Upper lobe of left lung (tissue), 6 donors: Measurements from ENCODE around the gene TPT1. TPM values are rescaled to one million over a fixed set of nuclear protein-coding genes. Genes with fewer than 3 reads are reported as not detected.

Experiments
- ATAC-seq, 2 donors: fragments of 200-7000 bp; cut with Tn5 transposase; one replicate each; pipeline ENCODE4 v1.9.1; 2022; ENCODE audit warnings: mild to moderate bottlenecking in 2 of 2, moderate library complexity in 2 of 2; ENCODE audit not compliant: low FRiP score in 2 of 2
- DNase-seq, 2 donors: peaks; one replicate each; pipeline ENCODE4 v3.0.0-alpha.2; 2019 to 2020
- H3K27ac ChIP-seq, 4 donors: fragments of 200-600 bp; sonication (generic); one replicate each; pipeline ENCODE4 v1.5.1; 2016 to 2019
- H3K27me3 ChIP-seq, 4 donors: fragments of 200-600 bp; sonication (generic); one replicate each; pipeline ENCODE4 v1.5.1; 2017 to 2019
- H3K36me3 ChIP-seq, 4 donors: fragments of 200-600 bp; sonication (generic); one replicate each; pipeline ENCODE4 v1.5.1; 2016 to 2019
- H3K4me1 ChIP-seq, 4 donors: fragments of 200-600 bp; sonication (generic); one replicate each; pipeline ENCODE4 v1.5.1; 2018 to 2019
- H3K4me3 ChIP-seq, 4 donors: fragments of 200-600 bp; sonication (generic); one replicate each; pipeline ENCODE4 v1.5.1; 2017 to 2019; ENCODE audit warnings: mild to moderate bottlenecking in 2 of 4, moderate library complexity in 1 of 4
- H3K9me3 ChIP-seq, 4 donors: fragments of 200-600 bp; sonication (generic); one replicate each; pipeline ENCODE4 v1.5.1; 2018 to 2019
- EP300 ChIP-seq, 4 donors: sonication (generic); formaldehyde crosslinking; IDR thresholded peaks; one replicate each; pipeline ENCODE4 v1.5.1; 2017; ENCODE audit warnings: antibody characterized with exemption in 4 of 4, control low read depth in 2 of 4
- POLR2A ChIP-seq, 4 donors: fragments of 450-650 bp; IDR thresholded peaks; one replicate each; pipeline ENCODE4 v1.5.1; 2016 to 2017; ENCODE audit warnings: antibody characterized with exemption in 4 of 4, mild to moderate bottlenecking in 2 of 4
- POLR2AphosphoS5 ChIP-seq, 2 donors: sonication (generic); formaldehyde crosslinking; IDR thresholded peaks; one replicate each; pipeline ENCODE4 v1.5.1; 2017; ENCODE audit warnings: antibody characterized with exemption in 2 of 2
- WGBS, 2 donors: methylation state at CpG; one replicate each; pipeline ENCODE4 v1.1.5; 2017 to 2018; 5-methylcytosine and 5-hydroxymethylcytosine counted together
- total RNA-seq, 6 donors: library from RNA; depleted of rRNA in 4 of 6; stranded (reverse); fragments of >200 nt in 4 of 6; gene quantifications; one replicate each; pipeline versions ENCODE4 v1.1.0 to v1.2.1, GENCODE V29; 2016 to 2021
- TF ChIP-seq, protein P1 (sequence below), 6 experiments: fragments of 450-650 bp in 4 of 6; fragments of 200-600 bp in 2 of 6; sonication (generic) in 2 of 6; IDR thresholded peaks; one replicate each; pipeline ENCODE4 v1.5.1; 2016 to 2019; ENCODE audit warnings: antibody characterized with exemption in 6 of 6
- donor health status: DM: no; HTN: no; CAD: no; lungs with moderate emphysema.
- donor health status: DM: no; HTN: yes; CAD: no; lungs with severe emphysema.

Gene TPT1
- total RNA-seq, 6 donors from 2014 or later = 1,931 to 4,546 (median 2,844) TPM

DNA sequence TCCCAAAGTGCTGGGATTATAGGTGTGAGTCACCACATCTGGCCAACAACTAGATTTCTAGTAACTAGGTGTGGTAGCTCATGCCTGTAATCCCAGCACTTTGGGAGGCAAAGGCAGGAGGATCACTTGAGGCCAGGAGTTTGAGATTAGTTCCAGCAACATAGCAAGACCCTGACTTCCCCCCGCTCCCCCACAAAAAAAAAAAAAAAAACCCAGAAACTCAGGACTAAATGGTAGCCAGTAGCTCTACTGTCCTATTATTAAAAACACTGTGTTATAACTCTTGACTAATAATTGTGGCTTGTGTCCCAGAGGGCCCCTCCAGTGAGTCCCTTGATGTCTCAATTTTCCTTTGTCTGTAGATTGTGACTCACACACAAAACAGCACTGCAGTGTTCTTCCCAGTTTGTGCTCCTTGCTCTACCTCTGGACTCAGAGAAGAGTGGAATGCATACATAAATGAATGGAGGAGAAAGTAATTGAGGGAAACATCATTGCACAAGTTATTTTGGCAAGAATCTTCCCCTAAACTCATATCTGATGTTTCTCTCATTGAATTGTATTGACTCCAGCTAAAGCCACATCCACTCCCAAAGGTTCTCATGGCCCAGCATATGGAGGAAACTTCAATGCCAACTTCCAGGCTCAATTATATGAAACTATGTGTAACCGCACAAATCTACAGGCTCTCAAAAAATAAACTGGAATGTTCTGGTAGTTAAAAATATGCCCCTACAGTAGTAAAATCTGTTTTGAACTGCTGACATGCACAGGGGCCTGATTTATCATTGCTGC is 8.8 kb downstream of the TPT1 start:
- peaks cover 73 to 93% (median 79%) of the 10 kb centered on the region in 4 donors for H3K4me1 ChIP-seq
- H3K36me3 ChIP-seq = peaks cover 13 to 39% (median 22%) of the 10 kb centered on the region in 4 donors
- peak overlapping the region; percentile 20 to 45 (median 21) for H3K27ac ChIP-seq
- no peaks in the 10 kb centered on the region for H3K27me3 ChIP-seq
- 83 to 91% methylated on average over 2 of the region's 2 CpGs for WGBS, 2 donors
- H3K9me3 ChIP-seq = no peaks in the 10 kb centered on the region
- ATAC-seq (peak in 1 of 2 donors; percentile 75), DNase-seq (no peak)
- TF ChIP-seq EP300 (IDR thresholded peaks at IDR 0.05) (no peak), POLR2A (IDR thresholded peaks at IDR 0.05) (no peak), POLR2AphosphoS5 (IDR thresholded peaks at IDR 0.05) (no peak)
- TF ChIP-seq, protein P1, sequence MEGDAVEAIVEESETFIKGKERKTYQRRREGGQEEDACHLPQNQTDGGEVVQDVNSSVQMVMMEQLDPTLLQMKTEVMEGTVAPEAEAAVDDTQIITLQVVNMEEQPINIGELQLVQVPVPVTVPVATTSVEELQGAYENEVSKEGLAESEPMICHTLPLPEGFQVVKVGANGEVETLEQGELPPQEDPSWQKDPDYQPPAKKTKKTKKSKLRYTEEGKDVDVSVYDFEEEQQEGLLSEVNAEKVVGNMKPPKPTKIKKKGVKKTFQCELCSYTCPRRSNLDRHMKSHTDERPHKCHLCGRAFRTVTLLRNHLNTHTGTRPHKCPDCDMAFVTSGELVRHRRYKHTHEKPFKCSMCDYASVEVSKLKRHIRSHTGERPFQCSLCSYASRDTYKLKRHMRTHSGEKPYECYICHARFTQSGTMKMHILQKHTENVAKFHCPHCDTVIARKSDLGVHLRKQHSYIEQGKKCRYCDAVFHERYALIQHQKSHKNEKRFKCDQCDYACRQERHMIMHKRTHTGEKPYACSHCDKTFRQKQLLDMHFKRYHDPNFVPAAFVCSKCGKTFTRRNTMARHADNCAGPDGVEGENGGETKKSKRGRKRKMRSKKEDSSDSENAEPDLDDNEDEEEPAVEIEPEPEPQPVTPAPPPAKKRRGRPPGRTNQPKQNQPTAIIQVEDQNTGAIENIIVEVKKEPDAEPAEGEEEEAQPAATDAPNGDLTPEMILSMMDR (IDR thresholded peaks at IDR 0.05) = no peak
- H3K4me3 ChIP-seq = no peak overlapping the region

DNA sequence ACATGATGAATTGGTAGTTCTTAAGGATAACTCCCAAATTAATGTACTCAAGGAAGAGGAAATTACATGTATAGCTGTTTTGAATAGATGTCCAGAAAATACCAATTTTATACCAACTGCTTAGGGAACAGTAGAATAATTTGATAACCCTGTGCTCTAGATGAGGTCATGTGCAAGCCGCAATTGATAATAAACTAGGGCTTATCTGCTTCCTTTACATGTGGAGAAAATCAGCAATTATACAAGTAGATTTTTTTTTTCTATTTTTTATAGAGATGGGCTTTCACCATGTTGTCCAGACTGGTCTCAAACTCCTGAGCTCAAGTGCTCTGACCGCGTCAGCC is 9.3 kb downstream of the TPT1 start:
- no peak for ATAC-seq

DNA sequence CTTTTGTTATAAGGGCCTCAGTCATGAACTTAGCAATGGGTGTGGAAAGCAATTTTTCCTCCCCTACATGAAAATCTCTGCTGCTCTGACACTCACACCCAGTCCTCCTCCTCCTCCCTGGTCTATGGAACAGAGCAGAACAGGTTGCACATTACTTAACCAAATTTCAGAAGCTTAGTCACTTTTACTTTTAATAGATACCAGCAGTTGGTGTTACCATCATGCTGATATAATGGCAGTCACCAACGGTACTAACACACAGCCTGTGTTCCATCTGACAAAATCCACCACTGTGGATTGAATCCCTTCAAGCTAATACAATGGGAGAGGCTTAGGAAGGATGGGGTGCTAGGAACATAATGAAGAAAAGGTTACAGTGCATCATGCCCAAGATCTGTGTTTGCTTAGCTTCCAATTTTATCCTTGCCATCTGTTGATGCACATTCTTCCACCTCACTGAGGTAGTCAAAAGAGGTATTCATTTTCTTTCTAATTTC is 9.8 kb downstream of the TPT1 start:
- Histone ChIP-seq H3K36me3 (peaks cover 4 to 29% (median 11%) of the 10 kb centered on the region in 4 donors), H3K27ac (peak overlapping the region in 2 of 4 donors; percentile 45 to 80), H3K27me3 (no peaks in the 10 kb centered on the region), H3K4me3 (no peak overlapping the region), H3K4me1 (peaks cover 64 to 82% (median 69%) of the 10 kb centered on the region in 4 donors), H3K9me3 (no peaks in the 10 kb centered on the region)
- ATAC-seq = no peak
- DNase-seq = no peak
- TF ChIP-seq, protein P1 (IDR thresholded peaks at IDR 0.05) = no peak
- no peak for TF ChIP-seq POLR2AphosphoS5 (IDR thresholded peaks at IDR 0.05)
- TF ChIP-seq EP300 (IDR thresholded peaks at IDR 0.05) = no peak
- no peak for TF ChIP-seq POLR2A (IDR thresholded peaks at IDR 0.05)
- 76 to 82% methylated on average over 1 of the region's 1 CpG for WGBS, 2 donors

More for the DNA sequence above, 9.3 kb downstream of the TPT1 start:
- Histone ChIP-seq H3K9me3 (no peaks in the 10 kb centered on the region), H3K4me1 (peaks cover 67 to 87% (median 73%) of the 10 kb centered on the region in 4 donors), H3K27ac (peak overlapping the region in 3 of 4 donors; percentile 20 to 45 (median 22)), H3K27me3 (no peaks in the 10 kb centered on the region), H3K4me3 (no peak overlapping the region), H3K36me3 (peaks cover 7 to 34% (median 16%) of the 10 kb centered on the region in 4 donors)
- WGBS, 2 donors = 72 to 75% methylated on average over 3 of the region's 3 CpGs
- DNase-seq = no peak
- TF ChIP-seq, protein P1 (IDR thresholded peaks at IDR 0.05) = no peak
- TF ChIP-seq EP300 (IDR thresholded peaks at IDR 0.05) (no peak), POLR2A (IDR thresholded peaks at IDR 0.05) (no peak), POLR2AphosphoS5 (IDR thresholded peaks at IDR 0.05) (no peak)

DNA sequence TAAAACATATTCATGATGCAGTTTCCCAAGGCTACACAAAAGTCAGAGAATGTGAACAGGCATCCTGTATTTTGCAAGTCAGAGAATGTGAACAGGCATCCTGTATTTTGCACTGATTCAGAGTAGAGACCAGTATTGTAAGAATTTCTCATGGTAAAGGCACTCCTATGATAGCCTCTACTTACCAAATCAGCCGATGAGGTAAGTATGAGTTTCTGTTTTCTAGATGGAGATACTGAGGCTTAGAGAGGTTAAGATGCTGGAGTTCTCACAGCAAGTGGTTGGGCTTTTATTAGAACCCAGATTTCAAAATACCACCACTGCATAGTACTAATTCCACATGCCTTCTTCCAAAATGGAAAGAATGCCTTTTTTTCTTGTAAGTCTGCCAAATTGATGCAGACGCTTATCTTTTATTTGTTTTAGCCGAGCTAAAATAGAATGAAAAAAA is 12.3 kb downstream of the TPT1 start:
- Histone ChIP-seq H3K4me1 (peaks cover 41 to 57% (median 51%) of the 10 kb centered on the region in 4 donors), H3K36me3 (peaks cover 0 to 5% (median 0%) of the 10 kb centered on the region in 4 donors), H3K9me3 (no peaks in the 10 kb centered on the region), H3K27me3 (no peaks in the 10 kb centered on the region), H3K4me3 (no peak overlapping the region), H3K27ac (peak overlapping the region in 2 of 4 donors; percentile 50 to 84)
- DNase-seq (no peak), ATAC-seq (no peak)
- WGBS, 2 donors = 33 to 49% methylated on average over 3 of the region's 3 CpGs
- TF ChIP-seq POLR2A (IDR thresholded peaks at IDR 0.05) (no peak), POLR2AphosphoS5 (IDR thresholded peaks at IDR 0.05) (no peak), EP300 (IDR thresholded peaks at IDR 0.05) (no peak)
- TF ChIP-seq, protein P1 (IDR thresholded peaks at IDR 0.05) = no peak
